Activated CD4-positive, alpha-beta T cell treated with anti-CD3 and anti-CD28 coated beads, Interleukin-2, amount 50 U/mL, for 4 hours (primary cell): ENCODE data around the gene OR5A2.
"Not testable (repeated sequence)": the region's sequence is repeated elsewhere in the genome, so short reads cannot be mapped to it uniquely, and the experiment has no call there.

Experiments
- DNase-seq, 2 experiments: peaks; one replicate each; pipeline ENCODE4 v3.0.0-alpha.2; 2020

The OR5A2 gene

GRCh38 chr11:59380263-59381059 is 45.8 kb downstream of the OR5A2 start:
- no peak for DNase-seq

- DNase-seq = not testable (repeated sequence)
These were observed 53.9 kb downstream of the OR5A2 start for GRCh38 chr11:59372324-59372723.

- no peak for DNase-seq
These were observed 57.8 kb downstream of the OR5A2 start for GRCh38 chr11:59368238-59369022.
